Heart left ventricle (tissue), 16 donors: ENCODE results near the gene SEC11C. TPM values are rescaled to one million over a fixed set of nuclear protein-coding genes. Genes with fewer than 3 reads are reported as not detected.
"Not testable (repeated sequence)": the region's sequence is repeated elsewhere in the genome, so short reads cannot be mapped to it uniquely, and the experiment has no call there.

ENCODE experiments used
- ATAC-seq, 4 donors: fragments of 200-7000 bp; cut with Tn5 transposase; one replicate each; pipeline ENCODE4 v1.9.1; 2020 to 2022; ENCODE audit warnings: moderate library complexity in 4 of 4, mild to moderate bottlenecking in 3 of 4, moderate number of reproducible peaks in 1 of 4
- DNase-seq, 5 donors: peaks; one replicate each; pipeline ENCODE4 v3.0.0-alpha.2; 2020
- H3K27ac ChIP-seq, 12 donors: fragments of 200-600 bp; sonication (generic) in 4 of 12; one replicate each; pipeline versions ENCODE4 v1.5.0 to v1.8.0; 2016 to 2022; ENCODE audit warnings: mild to moderate bottlenecking in 2 of 12
- H3K27me3 ChIP-seq, 9 donors: fragments of 200-600 bp; sonication (generic) in 2 of 9; one replicate each; pipeline versions ENCODE4 v1.5.1 to v1.8.0; 2016 to 2022; ENCODE audit warnings: mild to moderate bottlenecking in 3 of 9
- H3K36me3 ChIP-seq, 9 donors: fragments of 200-600 bp; sonication (generic) in 2 of 9; one replicate each; pipeline versions ENCODE4 v1.5.0 to v1.8.0; 2018 to 2022; ENCODE audit warnings: mild to moderate bottlenecking in 2 of 9
- H3K4me1 ChIP-seq, 12 donors: fragments of 200-600 bp; sonication (generic) in 4 of 12; one replicate each; pipeline versions ENCODE4 v1.5.0 to v1.8.0; 2016 to 2022; ENCODE audit warnings: mild to moderate bottlenecking in 3 of 12
- H3K4me3 ChIP-seq, 12 donors: fragments of 200-600 bp; sonication (generic) in 4 of 12; one replicate each; pipeline versions ENCODE4 v1.5.0 to v1.8.0; 2017 to 2022; ENCODE audit warnings: mild to moderate bottlenecking in 9 of 12, moderate library complexity in 4 of 12
- H3K9me3 ChIP-seq, 12 donors: fragments of 200-600 bp; sonication (generic) in 4 of 12; one replicate each; pipeline versions ENCODE4 v1.5.0 to v1.8.0; 2016 to 2022; ENCODE audit warnings: mild to moderate bottlenecking in 1 of 12
- CTCF ChIP-seq, 12 donors: fragments of 200-600 bp; sonication (generic) in 4 of 12; IDR thresholded peaks; one replicate each; pipeline versions ENCODE4 v1.5.0 to v1.8.0; 2018 to 2022; ENCODE audit warnings: antibody characterized with exemption in 12 of 12, mild to moderate bottlenecking in 5 of 12
- POLR2A ChIP-seq, 2 donors: fragments of 450-650 bp; IDR thresholded peaks; one replicate each; pipeline ENCODE4 v1.6.1; 2017; ENCODE audit warnings: antibody characterized with exemption in 2 of 2, mild to moderate bottlenecking in 2 of 2, moderate library complexity in 2 of 2
- WGBS, 4 donors: extraction: QIAGEN DNeasy Blood & Tissue Kit in 2 of 4; methylation state at CpG; one replicate each; pipeline versions ENCODE4 v1.1.5 to v1.1.7; 2013 to 2018; 5-methylcytosine and 5-hydroxymethylcytosine counted together
- intact Hi-C, 10 donors: fragments of 100-400 bp; cut with DNase I; formaldehyde crosslinking; loops; one replicate each; pipeline versions ENCODE4 v1.11.1 to v1.14.2; 2022
- polyA plus RNA-seq, 2 donors: library from polyadenylated mRNA; stranded (reverse); fragments of 200-250 nt; gene quantifications; one replicate each; pipeline ENCODE4 v1.2.3, GENCODE V29; 2013
- total RNA-seq, 9 donors: library from RNA; depleted of rRNA in 2 of 9; stranded (reverse); fragments of >200 nt in 2 of 9; fragmentation: NEBNext Ultra II Directional in 3 of 9; extraction: Animal tissue kit (Norgen Biotek cat#: 25700) in 3 of 9; gene quantifications; one replicate each; pipeline versions ENCODE4 v1.1.0 to v1.2.4, GENCODE V29; 2016 to 2023
- donor health status: ischemic (EF 13 %, LVEDD 7.1; RV severe dilation, severe dysfunction).
- donor health status: healthy with polysubstance abuse.
- donor health status: DM: no; HTN: yes; CAD: no.
- donor health status: DM: no; HTN: no; CAD: no.
- donor health status: ischemic (EF 25% LVEDD 6.9; RV normal size, moderate dysfunction).
- donor health status: ischemic (EF 25% LVEDD 5.7; RV mildly dilated, moderate dysfunction).
- donor health status: healthy.
- donor health status: DM: yes; HTN: yes; CAD: no.
- donor health status: ischemic (EF 35%, LVEDD 5.7; RV mildly dilated, moderate dysfunction).
- donor health status: nonischemic (EF 11% LVEDD 7.7; RV severe dilation, severe dysfunction).
- donor health status: DM: yes; HTN: yes; CAD: no.
- donor health status: PGD.
- donor health status: ischemic (EF 29% LVEDD 5.4; RV normal size, mild dysfunction).
- donor health status: nonischemic (EF 23%, LVEDD 6.1; RV moderate dilation, normal function).

SEC11C gene
- total and polyA plus RNA-seq, 11 donors, result 10.2 to 73.9 (median 18.1) TPM

- Histone ChIP-seq H3K36me3 (no peaks in the 10 kb centered on the region), H3K9me3 (no peaks in the 10 kb centered on the region), H3K4me3 (peak overlapping the region; percentile 60 to 91 (median 82)), H3K27ac (peak overlapping the region in 11 of 12 donors; percentile 52 to 90 (median 83)), H3K27me3 (peaks cover 0 to 7% (median 0%) of the 10 kb centered on the region in 9 donors), H3K4me1 (peaks cover 0 to 19% (median 6%) of the 10 kb centered on the region in 12 donors)
- no peak for TF ChIP-seq POLR2A (IDR thresholded peaks at IDR 0.05)
- 5 to 14% (median 7%) methylated on average over 15 to 16 of the region's 16 CpGs for WGBS, 4 donors
- intact Hi-C loops, result no loop called here
- peak in 3 of 4 donors; percentile 2 to 39 (median 5) for ATAC-seq
- DNase-seq, result peak in 2 of 5 donors; percentile 24 to 29
Observed at GRCh38 chr18:59140302-59140885, 710 bp downstream of the SEC11C start.

- DNase-seq (no peak), ATAC-seq (no peak)
- H3K36me3 ChIP-seq, result no peaks in the 10 kb centered on the region
- H3K27ac ChIP-seq, result no peak overlapping the region
- TF ChIP-seq CTCF (IDR thresholded peaks at IDR 0.05) (no peak), POLR2A (IDR thresholded peaks at IDR 0.05) (no peak)
- peaks cover 0 to 21% (median 6%) of the 10 kb centered on the region in 12 donors for H3K4me1 ChIP-seq
- no peaks in the 10 kb centered on the region for H3K27me3 ChIP-seq
- no peak overlapping the region for H3K4me3 ChIP-seq
- H3K9me3 ChIP-seq, result no peaks in the 10 kb centered on the region
- WGBS, 4 donors, result 90 to 94% (median 91%) methylated on average over 1 of the region's 1 CpG
- intact Hi-C loops, result no loop called here
Observed at GRCh38 chr18:59141294-59142068, 1.8 kb downstream of the SEC11C start.

- ATAC-seq, result no peak
- WGBS, 4 donors, result 85 to 92% (median 89%) methylated on average over 6 of the region's 6 CpGs
- intact Hi-C loops, result no loop called here
- H3K36me3 ChIP-seq, result no peaks in the 10 kb centered on the region
- no peak for DNase-seq
- no peak for TF ChIP-seq POLR2A (IDR thresholded peaks at IDR 0.05)
- no peak for TF ChIP-seq CTCF (IDR thresholded peaks at IDR 0.05)
- peaks cover 0 to 29% (median 6%) of the 10 kb centered on the region in 12 donors for H3K4me1 ChIP-seq
- H3K27me3 ChIP-seq, result no peaks in the 10 kb centered on the region
- no peaks in the 10 kb centered on the region for H3K9me3 ChIP-seq
- H3K4me3 ChIP-seq, result no peak overlapping the region
- no peak overlapping the region for H3K27ac ChIP-seq
Observed at GRCh38 chr18:59142274-59142673, 2.6 kb downstream of the SEC11C start.

- H3K4me3 ChIP-seq, H3K36me3 ChIP-seq, H3K27me3 ChIP-seq, H3K9me3 ChIP-seq, DNase-seq, ATAC-seq, intact Hi-C loops, H3K27ac ChIP-seq: not testable (repeated sequence)
- 89 to 93% (median 91%) methylated on average over 11 of the region's 11 CpGs for WGBS, 4 donors
- H3K4me1 ChIP-seq, result peaks cover 0 to 29% (median 8%) of the 10 kb centered on the region in 12 donors
Observed at GRCh38 chr18:59142800-59143416, 3.2 kb downstream of the SEC11C start.

- no peak for DNase-seq
- no peak for TF ChIP-seq POLR2A (IDR thresholded peaks at IDR 0.05)
- TF ChIP-seq CTCF (IDR thresholded peaks at IDR 0.05), result no peak
- no peaks in the 10 kb centered on the region for H3K27me3 ChIP-seq
- intact Hi-C loops, result no loop called here
- H3K4me3 ChIP-seq, result no peak overlapping the region
- H3K4me1 ChIP-seq, result peaks cover 0 to 29% (median 8%) of the 10 kb centered on the region in 12 donors
- H3K27ac ChIP-seq, result no peak overlapping the region
- H3K9me3 ChIP-seq, result no peaks in the 10 kb centered on the region
- 65 to 72% (median 68%) methylated on average over 3 of the region's 3 CpGs for WGBS, 4 donors
- H3K36me3 ChIP-seq, result no peaks in the 10 kb centered on the region
- ATAC-seq, result no peak
Observed at GRCh38 chr18:59143441-59143840, 3.8 kb downstream of the SEC11C start.
